Parathyroid adenoma (tissue), 2 donors: ENCODE data around the gene C2CD3.

Experiments
- H2AFZ ChIP-seq: fragments of 300-600 bp; sonication (generic); one replicate; pipeline ENCODE4 v1.7.0; 2017; ENCODE audit warnings: antibody characterized with exemption, mild to moderate bottlenecking
- H3K27ac ChIP-seq: fragments of 300-600 bp; sonication (generic); one replicate; pipeline ENCODE4 v1.7.0; 2017
- H3K27me3 ChIP-seq: fragments of 300-600 bp; sonication (generic); one replicate; pipeline ENCODE4 v1.7.0; 2017; ENCODE audit warnings: low read length; ENCODE audit not compliant: control insufficient read depth, insufficient read depth
- H3K36me3 ChIP-seq: fragments of 300-600 bp; sonication (generic); one replicate; pipeline ENCODE4 v1.7.0; 2017; ENCODE audit warnings: low read length; ENCODE audit not compliant: control insufficient read depth, insufficient read depth
- H3K4me1 ChIP-seq: fragments of 300-600 bp; sonication (generic); one replicate; pipeline ENCODE4 v1.7.0; 2017; ENCODE audit warnings: control low read depth
- H3K4me2 ChIP-seq: fragments of 300-600 bp; sonication (generic); one replicate; pipeline ENCODE4 v1.7.0; 2017; ENCODE audit warnings: low read length
- H3K4me3 ChIP-seq: fragments of 300-600 bp; sonication (generic); one replicate; pipeline ENCODE4 v1.7.0; 2017; ENCODE audit warnings: low read depth, low read length
- H3K79me2 ChIP-seq: fragments of 300-600 bp; sonication (generic); one replicate; pipeline ENCODE4 v1.7.0; 2017; ENCODE audit warnings: control low read depth
- H3K9ac ChIP-seq: fragments of 300-600 bp; sonication (generic); one replicate; pipeline ENCODE4 v1.7.0; 2017; ENCODE audit warnings: mild to moderate bottlenecking
- H3K9me3 ChIP-seq: fragments of 300-600 bp; sonication (generic); one replicate; pipeline ENCODE4 v1.7.0; 2017; ENCODE audit warnings: low read length; ENCODE audit not compliant: control insufficient read depth
- CTCF ChIP-seq: fragments of 300-600 bp; sonication (generic); IDR thresholded peaks from one replicate; pipeline ENCODE4 v1.7.0; 2017; ENCODE audit warnings: antibody characterized with exemption, mild to moderate bottlenecking
- donor health status: primary hyperparathyroidism.

The C2CD3 gene

GRCh38 chr11:74138572-74138971, 32.2 kb downstream of the C2CD3 start:
- Histone ChIP-seq H3K9ac (no peak overlapping the region), H3K4me3 (no peak overlapping the region), H3K4me2 (no peak overlapping the region), H3K36me3 (no peaks in the 10 kb centered on the region), H2AFZ (no peak overlapping the region), H3K4me1 (no peaks in the 10 kb centered on the region), H3K27me3 (no peaks in the 10 kb centered on the region), H3K9me3 (no peaks in the 10 kb centered on the region), H3K27ac (no peak overlapping the region), H3K79me2 (no peaks in the 10 kb centered on the region)
- TF ChIP-seq CTCF, result no peak

GRCh38 chr11:74138021-74138420, 32.8 kb downstream of the C2CD3 start:
- Histone ChIP-seq H3K27me3 (no peaks in the 10 kb centered on the region), H3K27ac (no peak overlapping the region), H3K4me1 (no peaks in the 10 kb centered on the region), H3K36me3 (no peaks in the 10 kb centered on the region), H3K4me3 (no peak overlapping the region), H3K9ac (no peak overlapping the region), H3K9me3 (no peaks in the 10 kb centered on the region), H2AFZ (no peak overlapping the region), H3K79me2 (no peaks in the 10 kb centered on the region), H3K4me2 (no peak overlapping the region)
- no peak for TF ChIP-seq CTCF

GRCh38 chr11:74135127-74135840, 35.5 kb downstream of the C2CD3 start:
- Histone ChIP-seq H2AFZ (no peak overlapping the region), H3K27me3 (no peaks in the 10 kb centered on the region), H3K36me3 (no peaks in the 10 kb centered on the region), H3K4me1 (no peaks in the 10 kb centered on the region), H3K9ac (no peak overlapping the region), H3K4me3 (no peak overlapping the region), H3K27ac (no peak overlapping the region), H3K79me2 (no peaks in the 10 kb centered on the region), H3K9me3 (no peaks in the 10 kb centered on the region), H3K4me2 (no peak overlapping the region)
- TF ChIP-seq CTCF, result no peak

- H3K4me1 ChIP-seq, result no peaks in the 10 kb centered on the region
- no peaks in the 10 kb centered on the region for H3K36me3 ChIP-seq
These were observed 36.1 kb downstream of the C2CD3 start for GRCh38 chr11:74134661-74135060.

More at GRCh38 chr11:74134661-74135060, 36.1 kb downstream of the C2CD3 start:
- no peak for TF ChIP-seq CTCF
- no peak overlapping the region for H3K4me3 ChIP-seq
- no peak overlapping the region for H2AFZ ChIP-seq
- no peaks in the 10 kb centered on the region for H3K27me3 ChIP-seq
- H3K9me3 ChIP-seq, result no peaks in the 10 kb centered on the region
- H3K79me2 ChIP-seq, result no peaks in the 10 kb centered on the region
- H3K9ac ChIP-seq, result no peak overlapping the region
- no peak overlapping the region for H3K4me2 ChIP-seq
- H3K27ac ChIP-seq, result no peak overlapping the region
